Stimulated activated naive CD8-positive, alpha-beta T cell treated with anti-CD3 and anti-CD28 coated beads, Interleukin-15, Interleukin-2, amounts not matched to agents 100 ng/mL and 50 ng/mL, for 24 hours (primary cell): ENCODE results near the gene DUT.

Experiments used
- H3K27ac Mint-ChIP-seq: one replicate; pipeline ENCODE4 v1.8.0; 2021; ENCODE audit warnings: mild to moderate bottlenecking, mixed read lengths
- H3K27me3 Mint-ChIP-seq: one replicate; pipeline ENCODE4 v1.8.0; 2021; ENCODE audit warnings: mixed read lengths
- H3K36me3 Mint-ChIP-seq: one replicate; pipeline ENCODE4 v1.8.0; 2021; ENCODE audit warnings: low read depth, mixed read lengths
- H3K4me1 Mint-ChIP-seq: one replicate; pipeline ENCODE4 v1.8.0; 2021; ENCODE audit warnings: low read depth, mixed read lengths
- H3K4me3 Mint-ChIP-seq: one replicate; pipeline ENCODE4 v1.8.0; 2021; ENCODE audit warnings: mild to moderate bottlenecking, mixed read lengths
- H3K9me3 Mint-ChIP-seq: one replicate; pipeline ENCODE4 v1.8.0; 2021; ENCODE audit warnings: mixed read lengths

DUT gene

GRCh38 chr15:48343865-48344264, 12.6 kb downstream of the DUT start:
- no peak overlapping the region for H3K27ac Mint-ChIP-seq

GRCh38 chr15:48345516-48345915, 14.3 kb downstream of the DUT start:
- H3K4me1 Mint-ChIP-seq: no peaks in the 10 kb centered on the region
- no peaks in the 10 kb centered on the region for H3K27me3 Mint-ChIP-seq
- peak overlapping the region; percentile 40 for H3K27ac Mint-ChIP-seq
- peaks cover 40% of the 10 kb centered on the region for H3K36me3 Mint-ChIP-seq
- no peak overlapping the region for H3K4me3 Mint-ChIP-seq
- H3K9me3 Mint-ChIP-seq: no peaks in the 10 kb centered on the region

More at GRCh38 chr15:48343865-48344264, 12.6 kb downstream of the DUT start:
- Mint-ChIP-seq H3K9me3 (no peaks in the 10 kb centered on the region), H3K27me3 (no peaks in the 10 kb centered on the region), H3K4me3 (no peak overlapping the region), H3K4me1 (peaks cover 3% of the 10 kb centered on the region), H3K36me3 (peaks cover 52% of the 10 kb centered on the region)

GRCh38 chr15:48352474-48353072, 21.3 kb downstream of the DUT start:
- Mint-ChIP-seq H3K9me3 (no peaks in the 10 kb centered on the region), H3K27ac (no peak overlapping the region), H3K36me3 (no peaks in the 10 kb centered on the region), H3K4me3 (no peak overlapping the region), H3K4me1 (no peaks in the 10 kb centered on the region), H3K27me3 (peaks cover 7% of the 10 kb centered on the region)

- peaks cover 6% of the 10 kb centered on the region for H3K4me1 Mint-ChIP-seq
- no peak overlapping the region for H3K4me3 Mint-ChIP-seq
- no peaks in the 10 kb centered on the region for H3K36me3 Mint-ChIP-seq
- H3K27me3 Mint-ChIP-seq: peaks cover 7% of the 10 kb centered on the region
- H3K27ac Mint-ChIP-seq: no peak overlapping the region
- no peaks in the 10 kb centered on the region for H3K9me3 Mint-ChIP-seq
Observed at GRCh38 chr15:48354694-48355303, 23.6 kb downstream of the DUT start.

GRCh38 chr15:48355377-48355776, 24.1 kb downstream of the DUT start:
- Mint-ChIP-seq H3K4me1 (peaks cover 6% of the 10 kb centered on the region), H3K27ac (no peak overlapping the region), H3K9me3 (no peaks in the 10 kb centered on the region), H3K4me3 (no peak overlapping the region), H3K27me3 (peaks cover 7% of the 10 kb centered on the region), H3K36me3 (no peaks in the 10 kb centered on the region)

- Mint-ChIP-seq H3K4me3 (no peak overlapping the region), H3K27ac (no peak overlapping the region), H3K36me3 (no peaks in the 10 kb centered on the region), H3K4me1 (peaks cover 6% of the 10 kb centered on the region), H3K27me3 (no peaks in the 10 kb centered on the region), H3K9me3 (no peaks in the 10 kb centered on the region)
Observed at GRCh38 chr15:48358229-48359152, 27.3 kb downstream of the DUT start.

GRCh38 chr15:48360841-48361240, 29.6 kb downstream of the DUT start:
- no peaks in the 10 kb centered on the region for H3K9me3 Mint-ChIP-seq

GRCh38 chr15:48361685-48362084, 30.5 kb downstream of the DUT start:
- peaks cover 6% of the 10 kb centered on the region for H3K4me1 Mint-ChIP-seq
- no peaks in the 10 kb centered on the region for H3K36me3 Mint-ChIP-seq
- no peaks in the 10 kb centered on the region for H3K27me3 Mint-ChIP-seq
- no peak overlapping the region for H3K4me3 Mint-ChIP-seq
- H3K27ac Mint-ChIP-seq: no peak overlapping the region
- H3K9me3 Mint-ChIP-seq: no peaks in the 10 kb centered on the region

More at GRCh38 chr15:48360841-48361240, 29.6 kb downstream of the DUT start:
- Mint-ChIP-seq H3K36me3 (no peaks in the 10 kb centered on the region), H3K27me3 (no peaks in the 10 kb centered on the region), H3K4me3 (no peak overlapping the region), H3K4me1 (peaks cover 6% of the 10 kb centered on the region), H3K27ac (no peak overlapping the region)

GRCh38 chr15:48363474-48363873, 32.2 kb downstream of the DUT start:
- Mint-ChIP-seq H3K4me3 (no peak overlapping the region), H3K4me1 (peaks cover 2% of the 10 kb centered on the region), H3K36me3 (no peaks in the 10 kb centered on the region), H3K9me3 (no peaks in the 10 kb centered on the region), H3K27me3 (peaks cover 4% of the 10 kb centered on the region), H3K27ac (no peak overlapping the region)

- H3K27me3 Mint-ChIP-seq: peaks cover 4% of the 10 kb centered on the region
- no peaks in the 10 kb centered on the region for H3K9me3 Mint-ChIP-seq
- no peaks in the 10 kb centered on the region for H3K36me3 Mint-ChIP-seq
- H3K27ac Mint-ChIP-seq: no peak overlapping the region
- H3K4me3 Mint-ChIP-seq: no peak overlapping the region
- no peaks in the 10 kb centered on the region for H3K4me1 Mint-ChIP-seq
Observed at GRCh38 chr15:48365575-48365974, 34.3 kb downstream of the DUT start.

GRCh38 chr15:48366584-48367312, 35.5 kb downstream of the DUT start:
- Mint-ChIP-seq H3K27ac (no peak overlapping the region), H3K4me3 (no peak overlapping the region), H3K27me3 (peaks cover 4% of the 10 kb centered on the region), H3K4me1 (no peaks in the 10 kb centered on the region), H3K9me3 (no peaks in the 10 kb centered on the region), H3K36me3 (no peaks in the 10 kb centered on the region)

GRCh38 chr15:48367483-48367882, 36.3 kb downstream of the DUT start:
- Mint-ChIP-seq H3K27ac (no peak overlapping the region), H3K36me3 (no peaks in the 10 kb centered on the region)

GRCh38 chr15:48370460-48370859, 39.2 kb downstream of the DUT start:
- Mint-ChIP-seq H3K4me3 (no peak overlapping the region), H3K27me3 (peaks cover 10% of the 10 kb centered on the region), H3K4me1 (no peaks in the 10 kb centered on the region), H3K36me3 (no peaks in the 10 kb centered on the region), H3K27ac (no peak overlapping the region), H3K9me3 (no peaks in the 10 kb centered on the region)

More at GRCh38 chr15:48367483-48367882, 36.3 kb downstream of the DUT start:
- Mint-ChIP-seq H3K9me3 (no peaks in the 10 kb centered on the region), H3K27me3 (peaks cover 4% of the 10 kb centered on the region), H3K4me1 (no peaks in the 10 kb centered on the region), H3K4me3 (no peak overlapping the region)

- no peaks in the 10 kb centered on the region for H3K4me1 Mint-ChIP-seq
- no peaks in the 10 kb centered on the region for H3K9me3 Mint-ChIP-seq
- H3K27me3 Mint-ChIP-seq: peaks cover 19% of the 10 kb centered on the region
- H3K36me3 Mint-ChIP-seq: no peaks in the 10 kb centered on the region
- H3K27ac Mint-ChIP-seq: no peak overlapping the region
- H3K4me3 Mint-ChIP-seq: no peak overlapping the region
Observed at GRCh38 chr15:48371550-48371949, 40.3 kb downstream of the DUT start.
